Activated CD8-positive, alpha-beta memory T cell treated with anti-CD3 and anti-CD28 coated beads, Interleukin-2, amount 50 U/mL, for 48 hours (primary cell): ENCODE measurements around the gene RGSL1.
A peak's percentile ranks its signal among the peaks of the same experiment; 100 is the strongest.

Experiments
- DNase-seq: peaks from one replicate; pipeline ENCODE4 v3.0.0-alpha.2; 2020

RGSL1 gene

GRCh38 chr1:182552527-182552926 lies 102.6 kb downstream of the RGSL1 start:
- no peak for DNase-seq

DNA sequence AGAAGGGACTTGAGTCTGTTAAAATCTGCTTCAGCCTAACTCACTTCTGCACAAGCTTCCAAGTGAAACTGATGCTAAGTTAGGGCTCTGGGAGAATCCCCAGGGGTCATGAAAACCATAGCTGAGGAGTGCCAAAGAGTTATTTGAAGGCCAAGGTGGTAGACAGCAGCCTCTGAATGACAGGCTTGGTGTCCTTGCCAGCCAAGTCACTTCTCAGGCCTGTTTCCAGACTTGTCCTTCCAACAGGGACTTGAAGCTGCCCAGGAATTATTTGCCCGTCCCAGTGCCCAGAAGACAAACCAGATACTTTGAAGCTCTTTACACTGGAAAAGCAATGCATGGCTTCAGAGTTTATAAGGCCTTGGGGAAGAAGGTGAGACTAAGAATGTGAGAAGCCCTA lies 105.5 kb downstream of the RGSL1 start:
- DNase-seq: no peak

GRCh38 chr1:182556279-182556678 lies 106.3 kb downstream of the RGSL1 start:
- no peak for DNase-seq

DNA sequence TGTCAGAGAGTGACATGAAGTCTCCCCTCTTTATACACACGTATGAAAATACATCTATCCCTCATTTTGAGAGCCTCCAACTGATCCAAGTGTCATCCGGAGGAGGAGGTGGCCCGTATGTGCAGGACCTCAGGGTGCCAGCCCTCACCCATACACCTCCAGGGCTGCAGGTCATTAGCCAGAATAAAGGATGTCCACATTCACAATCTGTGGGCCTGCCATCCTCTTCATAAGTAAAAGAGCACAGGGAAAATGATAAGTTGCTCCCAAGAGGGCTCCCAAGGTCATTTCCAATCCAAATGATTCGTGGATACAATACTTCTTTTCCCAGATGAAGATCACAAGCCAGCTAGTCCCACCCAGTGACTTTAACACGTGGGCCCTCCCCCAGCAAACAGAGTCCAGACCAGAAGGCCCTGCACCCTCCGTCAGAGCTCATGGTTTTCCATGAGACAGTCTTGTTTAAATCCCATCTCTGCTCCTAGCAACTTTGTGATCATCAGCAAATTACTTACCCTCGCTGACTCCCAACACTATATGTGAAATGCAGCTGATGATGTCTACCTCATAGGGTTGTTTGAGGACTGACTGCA lies 110.5 kb downstream of the RGSL1 start:
- DNase-seq: no peak

GRCh38 chr1:182561456-182561855 lies 111.5 kb downstream of the RGSL1 start:
- no peak for DNase-seq

- no peak for DNase-seq
Observed at GRCh38 chr1:182563095-182563494, 113.1 kb downstream of the RGSL1 start.

DNA sequence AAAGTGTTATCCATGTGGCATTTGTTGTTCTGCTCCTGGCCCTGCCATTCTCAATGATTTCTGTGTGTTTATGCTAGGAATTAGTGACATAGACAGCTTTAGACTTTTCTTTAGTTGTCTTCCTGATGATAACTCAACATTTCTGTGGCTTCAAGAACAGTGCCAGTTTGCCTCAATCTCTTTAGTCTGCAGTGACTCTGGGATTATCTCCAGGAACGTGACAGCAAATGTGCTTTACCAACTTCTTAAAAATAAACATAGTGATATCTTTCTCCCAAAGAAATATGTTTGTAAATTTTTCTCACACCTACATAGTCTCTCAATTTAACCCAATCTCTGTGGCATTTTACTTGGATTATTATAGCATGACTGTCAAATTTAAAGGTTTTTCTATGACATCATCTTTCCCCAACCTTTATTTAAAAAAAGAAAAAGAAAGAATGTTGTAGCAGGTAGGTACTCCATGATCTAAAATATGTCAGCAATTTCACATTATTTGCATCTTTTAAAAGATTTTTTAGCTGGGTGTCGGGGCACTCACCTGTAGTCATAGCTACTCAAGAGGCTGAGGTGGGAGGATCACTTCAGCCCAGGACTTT lies 114.6 kb downstream of the RGSL1 start:
- DNase-seq: no peak

GRCh38 chr1:182565537-182565936 lies 115.6 kb downstream of the RGSL1 start:
- no peak for DNase-seq

GRCh38 chr1:182567629-182568028 lies 117.7 kb downstream of the RGSL1 start:
- no peak for DNase-seq

DNA sequence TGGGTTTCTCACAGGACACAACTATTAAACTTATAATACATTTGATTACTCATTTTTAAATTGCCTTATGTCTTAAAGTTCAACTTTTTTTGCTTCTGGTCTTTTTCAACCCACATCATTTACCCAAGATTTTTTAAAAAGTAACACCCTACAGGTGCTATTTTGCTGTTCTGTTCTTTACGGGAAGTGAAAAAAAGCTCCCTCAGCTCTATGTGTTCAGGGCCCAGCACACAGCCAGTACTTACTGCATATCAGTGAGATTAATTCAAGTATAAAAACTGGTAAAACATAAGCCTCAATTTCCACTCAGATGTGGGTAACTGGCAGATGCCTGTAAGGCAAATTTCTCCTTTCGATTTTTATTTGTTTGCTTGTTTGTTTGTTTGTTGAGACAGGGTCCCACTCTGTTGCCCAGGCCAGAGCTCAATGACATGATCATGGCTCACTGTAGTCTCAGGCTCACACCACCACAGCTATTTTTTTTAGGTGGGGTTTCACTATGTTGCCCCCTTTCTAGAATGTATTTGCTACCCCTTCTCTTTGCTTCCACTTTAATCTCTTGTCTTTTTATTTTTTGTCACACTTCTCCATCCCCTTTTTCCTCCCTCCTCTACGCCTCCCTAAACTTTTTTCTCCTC lies 118.8 kb downstream of the RGSL1 start:
- no peak for DNase-seq

- DNase-seq: no peak
Observed at GRCh38 chr1:182569939-182570610, 120.1 kb downstream of the RGSL1 start.

DNA sequence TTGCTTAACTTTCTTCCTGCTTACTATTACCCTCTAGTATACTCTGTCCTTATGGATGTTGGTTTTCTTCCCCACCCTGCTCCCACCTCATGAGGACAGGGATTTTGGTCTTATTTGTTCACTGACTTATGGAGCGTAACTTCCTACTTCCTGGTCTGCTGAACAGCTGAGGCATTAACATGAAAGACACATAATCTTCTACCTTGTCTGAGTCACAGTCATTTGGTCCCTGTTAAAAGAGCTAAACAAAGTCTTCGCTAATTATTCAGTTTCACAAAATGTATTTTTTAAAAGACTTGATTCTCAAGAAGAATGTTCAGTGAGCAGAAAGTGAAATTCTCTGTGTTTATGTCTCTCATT lies 120.6 kb downstream of the RGSL1 start:
- no peak for DNase-seq

- DNase-seq: no peak
Observed at GRCh38 chr1:182574156-182574555, 124.2 kb downstream of the RGSL1 start.

DNA sequence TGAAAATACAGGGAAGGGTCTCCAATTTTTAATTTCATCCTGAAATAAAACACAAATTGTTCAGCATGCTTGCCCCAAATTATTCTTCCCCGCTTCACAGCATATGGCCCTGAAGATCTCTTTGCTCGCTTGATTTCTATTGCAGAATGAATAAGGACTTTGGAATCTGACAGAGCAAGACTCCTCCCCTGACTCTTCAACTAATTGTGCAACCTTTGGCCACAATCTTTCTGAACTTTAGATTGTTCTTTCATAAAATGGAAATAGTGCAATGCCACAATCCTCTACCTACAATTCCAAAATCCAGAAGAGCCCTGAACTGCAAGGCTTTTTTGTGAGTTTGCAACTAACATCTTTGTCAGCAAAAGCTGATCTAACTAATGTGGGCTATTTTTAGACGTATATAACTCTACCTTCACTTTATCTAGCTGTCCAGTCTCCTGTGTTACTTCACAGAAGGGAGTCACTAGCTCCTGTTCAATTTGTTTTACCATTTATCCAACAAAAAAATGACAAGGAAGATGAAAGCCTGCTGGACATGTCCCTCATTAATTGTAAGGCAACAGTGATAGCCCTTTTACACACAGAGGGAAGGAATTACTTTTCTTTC lies 125.7 kb downstream of the RGSL1 start:
- no peak for DNase-seq

DNA sequence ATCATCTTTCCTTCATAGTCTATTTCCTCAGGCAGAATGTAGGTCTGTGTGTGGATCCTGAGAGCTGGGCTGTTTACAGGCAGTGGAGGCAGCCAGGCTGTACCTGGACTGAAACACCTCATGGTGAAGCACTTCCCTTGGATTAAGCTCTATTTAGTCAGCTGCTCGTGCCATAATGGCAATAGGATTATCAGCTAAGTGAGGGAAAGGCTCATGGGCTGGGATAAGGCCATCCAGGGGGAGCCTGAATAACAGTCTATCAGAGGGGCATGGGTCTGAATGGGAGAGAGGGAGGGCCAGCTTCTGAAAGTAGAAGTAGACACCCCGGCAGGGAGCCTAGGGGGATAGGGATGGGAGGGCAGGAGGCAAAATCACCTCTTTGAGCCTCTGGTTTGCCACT lies 130.8 kb downstream of the RGSL1 start:
- no peak for DNase-seq

- no peak for DNase-seq
Observed at GRCh38 chr1:182584746-182585145, 134.8 kb downstream of the RGSL1 start.

DNA sequence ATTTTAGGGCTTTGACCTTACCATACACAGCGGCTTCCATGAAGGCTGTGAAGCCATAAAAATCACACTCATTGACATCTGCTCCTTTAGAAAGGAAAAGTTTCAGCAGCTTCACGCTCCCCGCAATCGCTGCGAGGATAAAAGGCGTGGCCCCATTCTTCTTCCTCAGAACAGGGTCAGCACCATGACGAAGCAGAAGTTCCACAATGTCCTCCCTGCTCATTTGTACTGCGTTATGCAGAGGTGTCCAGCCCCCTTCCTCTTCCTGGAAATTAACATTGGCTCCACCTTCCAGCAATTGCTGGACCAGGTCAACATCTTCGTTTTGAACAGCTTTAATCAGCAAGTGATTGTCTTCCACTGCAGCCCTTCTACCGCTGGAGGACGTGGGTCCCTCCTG lies 136.4 kb downstream of the RGSL1 start:
- DNase-seq: no peak

GRCh38 chr1:182587093-182587492 lies 137.1 kb downstream of the RGSL1 start:
- DNase-seq: no peak

- DNase-seq: no peak
Observed at GRCh38 chr1:182587666-182588499, 137.9 kb downstream of the RGSL1 start.

GRCh38 chr1:182588500-182589396 lies 138.8 kb downstream of the RGSL1 start, which contains the start of gene RNASEL:
Gene RNASEL (minus strand): TSS chr1:182589256. CDS start chr1:182586806, 2,450 bp downstream.
- peak; percentile 71 for DNase-seq

GRCh38 chr1:182589520-182589919 lies 139.6 kb downstream of the RGSL1 start:
- DNase-seq: no peak

- no peak for DNase-seq
Observed at GRCh38 chr1:182589931-182590330, 140.0 kb downstream of the RGSL1 start.
